Fibroblast of the aortic adventitia (primary cell): ENCODE results near the gene VASP. TPM values are rescaled to one million over a fixed set of nuclear protein-coding genes. Genes with fewer than 3 reads are reported as not detected.

Experiments used
- DNase-seq: peaks from one replicate; pipeline ENCODE4 v3.0.0-alpha.2; 2010; ENCODE audit warnings: low read depth
- H3K4me3 ChIP-seq: 2 replicates; pipeline ENCODE4 v1.5.1; 2011; ENCODE audit warnings: low read depth, mild to moderate bottlenecking, control low read depth, low read length, moderate library complexity
- total RNA-seq: library from RNA; depleted of rRNA; stranded (reverse); fragments of >200 nt; gene quantifications from 2 replicates; pipeline ENCODE4 v1.2.3, GENCODE V29; 2012; ENCODE audit warnings: low replicate concordance
- TF ChIP-seq, protein P1 (sequence below): IDR thresholded peaks from 2 replicates; pipeline ENCODE4 v1.5.1; 2011; ENCODE audit warnings: mild to moderate bottlenecking, low read length, control low read depth, inconsistent platforms; ENCODE audit not compliant: insufficient read depth

Gene VASP
- total RNA-seq, 1 donor = 33.3 TPM

DNA sequence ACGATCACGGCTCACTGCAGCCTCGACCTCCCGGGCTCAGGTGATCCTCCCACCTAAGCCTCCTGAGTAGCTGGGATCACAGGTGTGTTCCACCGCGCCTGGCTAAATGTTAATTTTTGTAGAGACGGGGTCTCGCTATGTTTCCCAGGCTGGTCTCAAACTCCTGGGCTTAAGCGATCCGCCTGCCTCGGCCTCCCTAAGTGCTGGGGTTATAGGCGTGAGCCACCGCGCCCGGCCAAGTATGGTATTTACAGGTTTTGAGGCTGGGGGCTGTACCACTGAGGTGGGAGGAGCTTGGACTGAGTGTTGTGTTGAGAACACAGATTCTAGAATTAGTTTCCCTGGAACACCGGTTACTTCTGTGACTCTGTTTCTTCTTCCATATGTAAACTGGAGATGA lies 9.5 kb upstream of the VASP start:
- TF ChIP-seq, protein P1, sequence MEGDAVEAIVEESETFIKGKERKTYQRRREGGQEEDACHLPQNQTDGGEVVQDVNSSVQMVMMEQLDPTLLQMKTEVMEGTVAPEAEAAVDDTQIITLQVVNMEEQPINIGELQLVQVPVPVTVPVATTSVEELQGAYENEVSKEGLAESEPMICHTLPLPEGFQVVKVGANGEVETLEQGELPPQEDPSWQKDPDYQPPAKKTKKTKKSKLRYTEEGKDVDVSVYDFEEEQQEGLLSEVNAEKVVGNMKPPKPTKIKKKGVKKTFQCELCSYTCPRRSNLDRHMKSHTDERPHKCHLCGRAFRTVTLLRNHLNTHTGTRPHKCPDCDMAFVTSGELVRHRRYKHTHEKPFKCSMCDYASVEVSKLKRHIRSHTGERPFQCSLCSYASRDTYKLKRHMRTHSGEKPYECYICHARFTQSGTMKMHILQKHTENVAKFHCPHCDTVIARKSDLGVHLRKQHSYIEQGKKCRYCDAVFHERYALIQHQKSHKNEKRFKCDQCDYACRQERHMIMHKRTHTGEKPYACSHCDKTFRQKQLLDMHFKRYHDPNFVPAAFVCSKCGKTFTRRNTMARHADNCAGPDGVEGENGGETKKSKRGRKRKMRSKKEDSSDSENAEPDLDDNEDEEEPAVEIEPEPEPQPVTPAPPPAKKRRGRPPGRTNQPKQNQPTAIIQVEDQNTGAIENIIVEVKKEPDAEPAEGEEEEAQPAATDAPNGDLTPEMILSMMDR = no peak
- H3K4me3 ChIP-seq = no peak overlapping the region
- DNase-seq = no peak

DNA sequence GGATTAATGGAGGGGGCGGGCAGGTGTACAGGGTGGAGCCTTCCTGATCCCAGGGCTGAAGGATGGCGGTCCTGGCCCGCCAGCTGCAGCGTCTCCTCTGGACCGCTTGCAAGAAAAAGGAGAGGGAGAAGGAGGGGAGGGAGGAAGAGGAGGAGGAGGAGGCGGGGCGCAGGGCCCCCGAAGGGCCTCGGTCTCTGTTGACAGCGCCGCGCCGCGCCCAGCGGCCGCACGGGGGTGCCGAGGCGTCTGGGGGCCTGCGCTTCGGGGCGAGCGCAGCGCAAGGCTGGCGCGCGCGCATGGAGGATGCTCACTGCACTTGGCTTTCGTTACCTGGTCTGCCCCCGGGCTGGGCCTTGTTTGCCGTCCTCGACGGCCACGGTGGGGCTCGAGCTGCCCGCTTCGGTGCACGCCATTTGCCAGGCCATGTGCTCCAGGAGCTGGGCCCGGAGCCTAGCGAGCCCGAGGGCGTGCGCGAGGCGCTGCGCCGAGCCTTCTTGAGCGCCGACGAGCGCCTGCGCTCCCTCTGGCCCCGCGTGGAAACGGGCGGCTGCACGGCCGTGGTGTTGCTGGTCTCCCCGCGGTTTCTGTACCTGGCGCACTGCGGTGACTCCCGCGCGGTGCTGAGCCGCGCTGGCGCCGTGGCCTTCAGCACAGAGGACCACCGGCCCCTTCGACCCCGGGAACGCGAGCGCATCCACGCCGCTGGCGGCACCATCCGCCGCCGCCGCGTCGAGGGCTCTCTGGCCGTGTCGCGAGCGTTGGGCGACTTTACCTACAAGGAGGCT lies 8.7 kb upstream of the VASP start, which contains the start of gene PPM1N:
Gene PPM1N (plus strand): TSS at position 33 of the 785 bp plus-strand sequence. CDS start 30 bp downstream, at position 63.
- H3K4me3 ChIP-seq = peak within 1 kb of the TSS; percentile 61
- no peak for DNase-seq
- TF ChIP-seq, protein P1 = no peak

DNA sequence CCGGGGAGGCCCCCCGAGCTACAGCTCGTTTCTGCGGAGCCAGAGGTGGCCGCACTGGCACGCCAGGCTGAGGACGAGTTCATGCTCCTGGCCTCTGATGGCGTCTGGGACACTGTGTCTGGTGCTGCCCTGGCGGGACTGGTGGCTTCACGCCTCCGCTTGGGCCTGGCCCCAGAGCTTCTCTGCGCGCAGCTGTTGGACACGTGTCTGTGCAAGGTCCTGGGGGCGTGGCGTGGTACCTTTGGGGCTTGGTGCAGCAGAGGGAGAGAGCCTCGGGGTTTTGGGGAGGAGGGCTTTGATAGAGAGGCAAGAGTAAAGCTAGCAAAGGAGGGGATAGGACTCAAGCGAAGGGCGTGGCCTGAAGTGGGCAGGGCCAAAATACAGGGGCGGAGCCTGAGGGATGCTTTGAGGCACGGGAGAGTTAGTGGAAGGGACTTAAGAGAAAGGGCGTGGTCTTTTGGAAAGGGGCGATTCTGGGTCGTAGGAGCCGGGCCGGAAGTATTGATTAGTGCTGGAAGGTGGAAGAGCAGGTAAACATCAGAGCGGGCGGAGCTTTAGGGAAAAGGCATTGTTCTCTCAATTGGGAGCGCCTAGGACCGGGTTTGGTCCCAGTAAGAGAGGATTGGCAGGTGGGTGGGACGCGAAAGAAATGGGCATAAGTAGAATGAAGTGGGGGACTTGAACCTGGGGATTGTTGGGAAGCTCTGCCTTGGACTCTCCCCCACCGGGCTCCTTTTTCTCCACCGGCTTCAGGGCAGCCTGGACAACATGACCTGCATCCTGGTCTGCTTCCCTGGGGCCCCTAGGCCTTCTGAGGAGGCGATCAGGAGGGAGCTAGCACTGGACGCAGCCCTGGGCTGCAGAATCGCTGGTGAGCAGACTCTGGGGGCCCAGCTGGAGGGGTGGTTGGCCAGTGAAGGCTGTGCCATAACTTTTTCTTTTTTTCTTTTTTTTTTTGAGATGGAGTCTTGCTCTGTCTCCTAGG lies 7.8 kb upstream of the VASP start:
- TF ChIP-seq, protein P1 = no peak
- no peak for DNase-seq
- no peak overlapping the region for H3K4me3 ChIP-seq

DNA sequence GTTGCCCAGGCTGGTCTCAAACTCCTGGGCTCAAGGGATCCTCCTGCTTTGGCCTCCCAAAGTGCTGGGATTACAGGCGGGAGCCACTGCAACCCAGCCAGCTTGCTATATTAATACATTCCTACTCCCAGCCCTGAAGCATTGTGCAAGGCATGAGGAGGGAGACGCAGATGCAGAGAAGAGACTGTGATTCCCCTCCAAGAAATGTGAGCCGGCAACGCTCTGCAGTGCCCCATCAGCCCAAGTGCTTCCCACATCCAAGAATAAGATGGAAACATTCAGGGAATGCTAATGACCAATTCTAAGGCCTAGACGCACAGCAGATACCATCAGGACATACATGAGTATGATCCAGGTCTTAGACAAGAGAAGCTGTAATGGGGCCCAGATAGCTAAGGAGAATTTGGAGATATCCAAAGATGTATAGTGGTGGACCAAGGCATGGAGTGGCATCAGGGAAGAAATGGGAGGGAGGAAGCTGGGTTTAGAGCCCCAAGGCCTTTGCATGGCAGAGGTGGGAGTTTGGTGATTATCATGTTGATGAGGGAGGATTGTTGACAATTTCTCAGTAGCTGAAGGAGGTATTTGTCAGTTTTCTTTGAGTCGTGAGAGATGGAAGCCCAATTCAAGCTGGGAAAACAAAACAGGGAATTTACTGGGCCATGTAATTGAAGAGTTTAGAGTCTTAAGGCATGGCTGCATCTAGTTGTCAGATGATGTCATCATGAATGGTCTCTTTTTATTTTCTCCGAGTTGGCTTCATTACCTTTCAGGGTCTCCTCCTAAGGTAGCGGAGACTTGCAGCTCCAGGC lies 6.2 kb upstream of the VASP start:
- no peak for DNase-seq
- no peak overlapping the region for H3K4me3 ChIP-seq
- TF ChIP-seq, protein P1 = no peak

DNA sequence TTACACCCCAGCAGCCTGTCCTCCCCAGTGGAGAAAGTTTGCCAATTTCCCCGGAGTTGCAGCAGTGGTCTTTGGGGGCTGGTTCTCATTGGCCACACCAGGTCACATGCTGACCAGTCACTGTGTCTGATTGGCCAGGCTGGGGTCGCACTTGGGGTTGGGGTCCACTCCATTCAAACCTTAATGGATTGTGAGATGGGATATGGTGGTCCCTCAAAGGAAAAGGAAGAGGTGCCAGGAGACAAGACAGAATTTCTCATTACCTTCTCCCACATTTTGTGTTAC lies 5.6 kb upstream of the VASP start:
- no peak for DNase-seq
- TF ChIP-seq, protein P1 = no peak
- H3K4me3 ChIP-seq = no peak overlapping the region

DNA sequence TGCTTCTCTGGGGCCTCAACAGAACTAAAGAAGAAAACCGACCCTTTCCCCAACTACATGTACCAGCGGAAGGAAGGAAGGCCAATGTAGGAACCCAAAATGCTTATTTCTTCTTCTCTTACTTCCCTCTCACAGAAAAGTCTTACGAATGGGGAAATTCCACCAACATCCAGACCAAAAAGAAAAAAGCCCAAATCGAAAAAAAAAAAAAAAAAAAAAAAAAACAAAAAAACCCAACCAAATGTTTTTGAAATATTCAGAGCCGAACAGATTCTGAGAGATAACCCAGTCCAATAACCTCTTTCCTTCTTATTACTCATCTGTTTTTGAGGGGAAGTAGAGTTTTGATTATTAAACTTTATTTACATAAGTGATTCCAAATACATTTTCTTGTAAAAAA lies 5.2 kb upstream of the VASP start:
- H3K4me3 ChIP-seq = no peak overlapping the region
- no peak for DNase-seq
- TF ChIP-seq, protein P1 = no peak
